ENCODE data around the gene ZNF514. TPM values are rescaled to one million over a fixed set of nuclear protein-coding genes. Genes with fewer than 3 reads are reported as not detected.
A peak's percentile ranks its signal among the peaks of the same experiment; 100 is the strongest.

Gene ZNF514
- total and polyA plus RNA-seq, 12 donors = 4.6 to 26.1 (median 14.2) TPM

- WGBS, 4 donors = 0 to 1% (median 0%) methylated on average over 4 to 9 of the region's 9 CpGs
- H3K4me1 ChIP-seq (replicated peaks in 1 of 2) = peaks cover 12 to 17% of the 10 kb centered on the region in 2 donors
- H3K9me3 ChIP-seq (replicated peaks in 1 of 3) = no peaks in the 10 kb centered on the region
- no peaks in the 10 kb centered on the region for H3K27me3 ChIP-seq
- no peak for DNase-seq
- intact Hi-C loops (cut with DNase I) = no loop called here
- H3K4me3 ChIP-seq = peak overlapping the region; percentile 12 to 96 (median 66)
- H3K27ac ChIP-seq = peak overlapping the region; percentile 81 to 96 (median 94)
- H3K36me3 ChIP-seq (replicated peaks in 1 of 2) = no peaks in the 10 kb centered on the region
- no peak for TF ChIP-seq POLR2A (IDR thresholded peaks at IDR 0.05)
- no peak for TF ChIP-seq CTCF (IDR thresholded peaks at IDR 0.05)
These were observed 5.4 kb upstream of the ZNF514 start for GRCh38 chr2:95165030-95165370.

- H3K27me3 ChIP-seq = no peaks in the 10 kb centered on the region
- peak overlapping the region in 3 of 4 donors; percentile 38 to 92 (median 60) for H3K4me3 ChIP-seq
- peak overlapping the region in 3 of 5 donors; percentile 49 to 86 (median 54) for H3K27ac ChIP-seq
- 1 to 10% (median 4%) methylated on average over 3 to 58 of the region's 58 CpGs for WGBS, 4 donors
- H3K4me1 ChIP-seq (replicated peaks in 1 of 2) = peaks cover 7 to 11% of the 10 kb centered on the region in 2 donors
- TF ChIP-seq POLR2A (IDR thresholded peaks at IDR 0.05) = no peak
- no peak for TF ChIP-seq CTCF (IDR thresholded peaks at IDR 0.05)
- H3K9me3 ChIP-seq (replicated peaks in 1 of 3) = peaks cover 0 to 14% (median 0%) of the 10 kb centered on the region in 3 donors
- DNase-seq = peak; percentile 33 to 67 (median 55)
- no peaks in the 10 kb centered on the region for H3K36me3 ChIP-seq (replicated peaks in 1 of 2)
- intact Hi-C loops (cut with DNase I) = loop anchor here in 1 of 2 donors (5.0 kb wide), 1 partner anchor 37 kb away; the partner anchor contains the start of gene MRPS5
These were observed 593 bp downstream of the ZNF514 start for GRCh38 chr2:95158891-95159619.

- no peak overlapping the region for H3K27ac ChIP-seq
- DNase-seq = no peak
- H3K9me3 ChIP-seq (replicated peaks in 1 of 3) = peaks cover 0 to 20% (median 0%) of the 10 kb centered on the region in 3 donors
- peaks cover 7 to 11% of the 10 kb centered on the region in 2 donors for H3K4me1 ChIP-seq (replicated peaks in 1 of 2)
- intact Hi-C loops (cut with DNase I) = loop anchor here in 1 of 2 donors (5.0 kb wide), 1 partner anchor 36 kb away; the partner anchor contains the start of gene MRPS5
- H3K27me3 ChIP-seq = no peaks in the 10 kb centered on the region
- WGBS, 4 donors = 55 to 74% (median 63%) methylated on average over 10 of the region's 10 CpGs
- peaks cover 0 to 3% of the 10 kb centered on the region in 2 donors for H3K36me3 ChIP-seq (replicated peaks in 1 of 2)
- peak overlapping the region in 2 of 4 donors; percentile 38 to 92 for H3K4me3 ChIP-seq
- TF ChIP-seq POLR2A (IDR thresholded peaks at IDR 0.05) (no peak), CTCF (IDR thresholded peaks at IDR 0.05) (no peak)
These were observed 1.2 kb downstream of the ZNF514 start for GRCh38 chr2:95158441-95158840.

GRCh38 chr2:95149397-95149984 lies 10.2 kb downstream of the ZNF514 start:
- no peaks in the 10 kb centered on the region for H3K4me1 ChIP-seq (replicated peaks in 1 of 2)
- no peak for DNase-seq
- TF ChIP-seq CTCF (IDR thresholded peaks at IDR 0.05) (no peak), POLR2A (IDR thresholded peaks at IDR 0.05) (no peak)
- H3K4me3 ChIP-seq = no peak overlapping the region
- no peak overlapping the region for H3K27ac ChIP-seq
- peaks cover 10 to 73% (median 20%) of the 10 kb centered on the region in 3 donors for H3K9me3 ChIP-seq (replicated peaks in 1 of 3)
- WGBS, 4 donors = 93 to 100% (median 97%) methylated on average over 6 of the region's 6 CpGs
- no peaks in the 10 kb centered on the region for H3K27me3 ChIP-seq
- intact Hi-C loops (cut with DNase I) = no loop called here
- H3K36me3 ChIP-seq (replicated peaks in 1 of 2) = peaks cover 0 to 28% of the 10 kb centered on the region in 2 donors
